Stimulated activated CD8-positive, alpha-beta memory T cell treated with anti-CD3 and anti-CD28 coated beads, Interleukin-15, amount 100 ng/mL, for 1 hour (primary cell): ENCODE measurements around the gene MRPS31.
"Not testable (repeated sequence)": the region's sequence is repeated elsewhere in the genome, so short reads cannot be mapped to it uniquely, and the experiment has no call there.

Experiments
- DNase-seq: peaks from one replicate; pipeline ENCODE4 v3.0.0-alpha.2; 2020; ENCODE audit warnings: low read depth

Gene MRPS31

GRCh38 chr13:40789275-40790153 lies 18.5 kb upstream of the MRPS31 start, which contains the start of gene SLC25A15:
Gene SLC25A15 (plus strand): TSS chr13:40789611. CDS start chr13:40793227, 3,616 bp downstream.
- peak; percentile 40 for DNase-seq

- not testable (repeated sequence) for DNase-seq
Measured at GRCh38 chr13:40788540-40789274, 17.7 kb upstream of the MRPS31 start.

- no peak for DNase-seq
Measured at GRCh38 chr13:40787062-40787461, 16.1 kb upstream of the MRPS31 start.

- DNase-seq = no peak
Measured at GRCh38 chr13:40786568-40786996, 15.6 kb upstream of the MRPS31 start.

GRCh38 chr13:40784540-40784939 lies 13.6 kb upstream of the MRPS31 start:
- DNase-seq = no peak

GRCh38 chr13:40782971-40783370 lies 12.0 kb upstream of the MRPS31 start:
- DNase-seq = not testable (repeated sequence)

GRCh38 chr13:40781717-40782116 lies 10.7 kb upstream of the MRPS31 start:
- no peak for DNase-seq

GRCh38 chr13:40780822-40781401 lies 9.9 kb upstream of the MRPS31 start:
- DNase-seq = no peak

GRCh38 chr13:40779796-40780285 lies 8.9 kb upstream of the MRPS31 start:
- no peak for DNase-seq

GRCh38 chr13:40779049-40779448 lies 8.1 kb upstream of the MRPS31 start:
- no peak for DNase-seq

GRCh38 chr13:40777809-40778175 lies 6.8 kb upstream of the MRPS31 start:
- DNase-seq = no peak

- DNase-seq = no peak
Measured at GRCh38 chr13:40777166-40777808, 6.3 kb upstream of the MRPS31 start.

- peak; percentile 33 for DNase-seq
Measured at GRCh38 chr13:40776681-40777165, 5.7 kb upstream of the MRPS31 start.

- no peak for DNase-seq
Measured at GRCh38 chr13:40776232-40776631, 5.2 kb upstream of the MRPS31 start.

- no peak for DNase-seq
Measured at GRCh38 chr13:40774672-40775071, 3.7 kb upstream of the MRPS31 start.

GRCh38 chr13:40772765-40773473 lies 1.9 kb upstream of the MRPS31 start:
- no peak for DNase-seq

GRCh38 chr13:40770609-40770933 lies 419 bp downstream of the MRPS31 start:
- DNase-seq = no peak

- DNase-seq = no peak
Measured at GRCh38 chr13:40769970-40770369, 1.0 kb downstream of the MRPS31 start.

GRCh38 chr13:40765602-40766001 lies 5.4 kb downstream of the MRPS31 start:
- DNase-seq = no peak

- no peak for DNase-seq
Measured at GRCh38 chr13:40764587-40765403, 6.2 kb downstream of the MRPS31 start.

- DNase-seq = no peak
Measured at GRCh38 chr13:40762849-40763248, 8.1 kb downstream of the MRPS31 start.
